GM23338 (cell line): ENCODE measurements around the gene ZNF527. TPM values are rescaled to one million over a fixed set of nuclear protein-coding genes. Genes with fewer than 3 reads are reported as not detected.

Source experiments
- ATAC-seq: fragments of 200-7000 bp; cut with Tn5 transposase; 3 replicates; pipeline ENCODE4 v1.9.1; 2020
- DNase-seq: peaks from one replicate; pipeline ENCODE4 v3.0.0-alpha.2; 2015; ENCODE audit warnings: low spot score
- H2AFZ ChIP-seq: fragments of 200-600 bp; sonication (generic); 2 replicates; pipeline ENCODE4 v1.8.0; 2016; ENCODE audit warnings: antibody characterized with exemption, mild to moderate bottlenecking, moderate library complexity
- H3F3A ChIP-seq: fragments of 200-600 bp; sonication (generic); replicated peaks from 2 replicates; pipeline ENCODE4 v1.8.0; 2017; ENCODE audit warnings: antibody characterized with exemption, mixed run types, low read depth
- H3K27ac ChIP-seq: fragments of 200-600 bp; sonication (generic); 2 replicates; pipeline ENCODE4 v1.6.1; 2016; ENCODE audit warnings: low read depth
- H3K27me3 ChIP-seq: fragments of 200-600 bp; sonication (generic); 2 replicates; pipeline ENCODE4 v1.8.0; 2016; ENCODE audit warnings: mild to moderate bottlenecking, mixed run types, moderate library complexity; ENCODE audit not compliant: insufficient read depth
- H3K36me3 ChIP-seq: fragments of 200-600 bp; sonication (generic); 2 replicates; pipeline ENCODE4 v1.8.0; 2016; ENCODE audit warnings: mild to moderate bottlenecking; ENCODE audit not compliant: insufficient read depth
- H3K4me1 ChIP-seq: fragments of 200-600 bp; sonication (generic); 2 replicates; pipeline ENCODE4 v1.8.0; 2016; ENCODE audit warnings: mild to moderate bottlenecking, moderate library complexity; ENCODE audit not compliant: insufficient read depth
- H3K4me2 ChIP-seq: fragments of 200-600 bp; sonication (generic); 2 replicates; pipeline ENCODE4 v1.7.1; 2017; ENCODE audit warnings: mixed run types
- H3K4me3 ChIP-seq: fragments of 200-600 bp; sonication (generic); 2 replicates; pipeline ENCODE4 v1.6.1; 2016; ENCODE audit warnings: mixed run types
- H3K79me2 ChIP-seq: fragments of 200-600 bp; sonication (generic); replicated peaks from 2 replicates; pipeline ENCODE4 v1.8.0; 2017; ENCODE audit warnings: mild to moderate bottlenecking; ENCODE audit not compliant: insufficient read depth
- H3K9me2 ChIP-seq: fragments of 200-600 bp; sonication (generic); 2 replicates; pipeline ENCODE4 v1.8.0; 2017; ENCODE audit not compliant: insufficient read depth
- H4K20me1 ChIP-seq: fragments of 200-600 bp; sonication (generic); replicated peaks from 2 replicates; pipeline ENCODE4 v1.8.0; 2017; ENCODE audit warnings: mild to moderate bottlenecking; ENCODE audit not compliant: insufficient read depth
- H3K27ac Mint-ChIP-seq: 2 replicates; pipeline ENCODE4 v1.8.0; 2020; ENCODE audit warnings: inconsistent platforms, mild to moderate bottlenecking, moderate library complexity, mixed read lengths
- H3K27me3 Mint-ChIP-seq: 3 replicates; pipeline ENCODE4 v1.8.0; 2022; ENCODE audit warnings: low read depth, mild to moderate bottlenecking, moderate library complexity, mixed read lengths, inconsistent platforms; ENCODE audit not compliant: insufficient read depth, poor library complexity
- H3K36me3 Mint-ChIP-seq: 3 replicates; pipeline ENCODE4 v1.8.0; 2021; ENCODE audit warnings: low read depth, mild to moderate bottlenecking, inconsistent platforms, moderate library complexity, mixed read lengths
- H3K4me1 Mint-ChIP-seq: 3 replicates; pipeline ENCODE4 v1.8.0; 2020; ENCODE audit warnings: mild to moderate bottlenecking, inconsistent platforms, mixed read lengths
- H3K4me3 Mint-ChIP-seq: 3 replicates; pipeline ENCODE4 v1.8.0; 2021; ENCODE audit warnings: moderate library complexity, mild to moderate bottlenecking, inconsistent platforms, mixed read lengths
- H3K9me3 Mint-ChIP-seq: 3 replicates; pipeline ENCODE4 v1.8.0; 2020; ENCODE audit warnings: moderate library complexity, mild to moderate bottlenecking, inconsistent platforms, mixed read lengths
- CREB1 ChIP-seq: fragments of 250-450 bp; sonication (Bioruptor Pico); IDR thresholded peaks from 2 replicates; pipeline ENCODE4 v1.5.0; 2020; ENCODE audit warnings: low read depth, mild to moderate bottlenecking, moderate library complexity
- CTCF ChIP-seq, 2 experiments: fragments of 200-600 bp in 1 of 2; sonication (generic) in 1 of 2; conservative IDR thresholded peaks; 2 replicates each; pipeline versions ENCODE4 v1.5.1 to v1.6.1; 2016 to 2017; ENCODE audit warnings: antibody characterized with exemption in 2 of 2, low read depth in 2 of 2, mild to moderate bottlenecking in 2 of 2, moderate library complexity in 1 of 2
- ETS1 ChIP-seq: IDR thresholded peaks from 2 replicates; pipeline ENCODE4 v1.6.1; 2016; ENCODE audit warnings: antibody characterized with exemption
- EZH2 ChIP-seq: fragments of 200-600 bp; sonication (generic); IDR thresholded peaks from one replicate; pipeline ENCODE4 v1.8.0; 2017; ENCODE audit warnings: antibody characterized with exemption, mild to moderate bottlenecking, low read depth; ENCODE audit not compliant: unreplicated experiment
- EZH2phosphoT487 ChIP-seq: fragments of 200-600 bp; sonication (generic); IDR thresholded peaks from one replicate; pipeline ENCODE4 v1.8.1; 2018; ENCODE audit warnings: antibody characterized with exemption; ENCODE audit not compliant: unreplicated experiment
- JUNB ChIP-seq: IDR thresholded peaks from one replicate; pipeline ENCODE4 v1.6.1; 2016; ENCODE audit warnings: antibody characterized with exemption; ENCODE audit not compliant: unreplicated experiment
- NANOG ChIP-seq: IDR thresholded peaks from 2 replicates; pipeline ENCODE4 v1.6.1; 2016; ENCODE audit warnings: antibody characterized with exemption, borderline replicate concordance
- POLR2AphosphoS5 ChIP-seq: IDR thresholded peaks from 2 replicates; pipeline ENCODE4 v1.6.1; 2016; ENCODE audit warnings: antibody characterized with exemption, low read depth
- REST ChIP-seq: IDR thresholded peaks from one replicate; pipeline ENCODE4 v1.6.1; 2018; ENCODE audit warnings: antibody characterized with exemption; ENCODE audit not compliant: unreplicated experiment
- STAT1 ChIP-seq: IDR thresholded peaks from one replicate; pipeline ENCODE4 v1.6.1; 2016; ENCODE audit warnings: antibody characterized with exemption; ENCODE audit not compliant: unreplicated experiment
- ZNF114 ChIP-seq: fragments of 250-450 bp; sonication (Bioruptor Pico); IDR thresholded peaks from 2 replicates; pipeline ENCODE4 v1.5.0; 2020; ENCODE audit warnings: mild to moderate bottlenecking, moderate library complexity
- ZNF331 ChIP-seq: fragments of 250-450 bp; sonication (Bioruptor Pico); IDR thresholded peaks from 2 replicates; pipeline ENCODE4 v1.5.0; 2020; ENCODE audit warnings: low read depth, mild to moderate bottlenecking, moderate library complexity
- ZNF462 ChIP-seq: fragments of 250-450 bp; sonication (Bioruptor Pico); IDR thresholded peaks from 2 replicates; pipeline ENCODE4 v1.5.0; 2020; ENCODE audit warnings: mild to moderate bottlenecking, moderate library complexity
- polyA plus RNA-seq: library from polyadenylated mRNA; unstranded; fragments of >200 nt; fragmentation: Nextera tagmentation; extraction: Ambion mirVana; gene quantifications from 2 replicates; pipeline ENCODE4 v1.2.1, GENCODE V29; 2016
- total RNA-seq: library from RNA; depleted of rRNA; stranded (reverse); fragments of >200 nt; shearing (Covaris generic); gene quantifications from 2 replicates; pipeline ENCODE4 v1.2.3, GENCODE V29; 2014

Gene ZNF527
- total and polyA plus RNA-seq, 2 experiments from 2014 or later: 0.97 to 7.9 TPM

- Mint-ChIP-seq H3K9me3 (peaks cover 7% of the 10 kb centered on the region; the same call in 2 of the 3 replicates), H3K36me3 (peaks cover 83% of the 10 kb centered on the region), H3K4me1 (no peaks in the 10 kb centered on the region), H3K27ac (no peak overlapping the region), H3K27me3 (peaks cover 2% of the 10 kb centered on the region), H3K4me3 (no peak overlapping the region)
- H3K36me3 ChIP-seq: peaks cover 13% of the 10 kb centered on the region
- H4K20me1 ChIP-seq: peaks cover 4% of the 10 kb centered on the region; the same call in 1 of the 2 replicates
- H2AFZ ChIP-seq: no peak overlapping the region
- ATAC-seq (no peak), DNase-seq (no peak)
- H3K79me2 ChIP-seq: peaks cover 17% of the 10 kb centered on the region
- no peaks in the 10 kb centered on the region for H3K4me1 ChIP-seq
- H3K4me2 ChIP-seq: no peak overlapping the region
- H3K27ac ChIP-seq: no peak overlapping the region
- H3K4me3 ChIP-seq: no peak overlapping the region
- H3K9me2 ChIP-seq: 0 out of 2 replicates have a peak, but pooled peaks cover 5% of the 10 kb centered on the region
- H3F3A ChIP-seq: no peaks in the 10 kb centered on the region
- H3K27me3 ChIP-seq: no peaks in the 10 kb centered on the region
- TF ChIP-seq NANOG: no peak
- TF ChIP-seq ETS1: no peak
- TF ChIP-seq CTCF (conservative IDR thresholded peaks at IDR 0.05; ENCODE audit: low read depth in 2 of 2): no peak
- TF ChIP-seq EZH2phosphoT487: no peak
- no peak for TF ChIP-seq ZNF462
- no peak for TF ChIP-seq EZH2
- TF ChIP-seq POLR2AphosphoS5: no peak
- TF ChIP-seq REST: no peak
- TF ChIP-seq CREB1: no peak
- TF ChIP-seq STAT1: no peak
- no peak for TF ChIP-seq ZNF331 (CRISPR knock-in tag)
- no peak for TF ChIP-seq JUNB
- no peak for TF ChIP-seq ZNF114
These were observed 15.0 kb upstream of the ZNF527 start for GRCh38 chr19:37355901-37356300.
